Retinal pigment epithelial cell (primary cell): ENCODE data around the gene CLEC16A.

Source experiments
- DNase-seq: peaks from one replicate; pipeline ENCODE4 v3.0.0-alpha.2; 2010; ENCODE audit warnings: low read depth
- H3K4me3 ChIP-seq: 2 replicates; pipeline ENCODE4 v1.5.1; 2011; ENCODE audit warnings: mild to moderate bottlenecking, low read length, control low read depth, moderate library complexity
- CTCF ChIP-seq: conservative IDR thresholded peaks from 2 replicates; pipeline ENCODE4 v1.5.1; 2011; ENCODE audit warnings: low read depth, low read length, control low read depth, inconsistent platforms

CLEC16A gene

GRCh38 chr16:10987361-10988163, 43.2 kb downstream of the CLEC16A start:
- no peak for TF ChIP-seq CTCF
- H3K4me3 ChIP-seq, result no peak overlapping the region
- no peak for DNase-seq

GRCh38 chr16:10988164-10988803, 43.9 kb downstream of the CLEC16A start:
- DNase-seq, result no peak
- H3K4me3 ChIP-seq, result no peak overlapping the region
- TF ChIP-seq CTCF, result peak; percentile 52

- no peak for TF ChIP-seq CTCF
- H3K4me3 ChIP-seq, result no peak overlapping the region
- no peak for DNase-seq
Observed at GRCh38 chr16:10988879-10989278, 44.5 kb downstream of the CLEC16A start.

GRCh38 chr16:10989559-10989958, 45.2 kb downstream of the CLEC16A start:
- DNase-seq, result no peak
- TF ChIP-seq CTCF, result peak; percentile 43
- H3K4me3 ChIP-seq, result no peak overlapping the region

GRCh38 chr16:10990378-10990777, 46.0 kb downstream of the CLEC16A start:
- no peak for DNase-seq
- H3K4me3 ChIP-seq, result no peak overlapping the region
- no peak for TF ChIP-seq CTCF

GRCh38 chr16:10992112-10992511, 47.7 kb downstream of the CLEC16A start:
- no peak for DNase-seq
- no peak overlapping the region for H3K4me3 ChIP-seq
- TF ChIP-seq CTCF, result no peak

- no peak for TF ChIP-seq CTCF
- H3K4me3 ChIP-seq, result no peak overlapping the region
- peak; percentile 16 for DNase-seq
Observed at GRCh38 chr16:10992797-10993196, 48.4 kb downstream of the CLEC16A start.
